ENCODE measurements around the gene CSH1.

GRCh38 chr17:63926164-63926563, 29.8 kb upstream of the CSH1 start:
- no peak for TF ChIP-seq CTCF (IDR thresholded peaks at IDR 0.05)
- no peak for TF ChIP-seq POLR2A (IDR thresholded peaks at IDR 0.05)
